GM18907 (cell line): ENCODE measurements around the gene KLHL29.

Experiments
- ATAC-seq: cut with Tn5 transposase; IDR thresholded peaks from one replicate; pipeline ENCODE4 v1.9.1; 2021; ENCODE audit warnings: mild to moderate bottlenecking, moderate library complexity; ENCODE audit not compliant: unreplicated experiment

The KLHL29 gene

GRCh38 chr2:23467618-23468017 lies 82.6 kb downstream of the KLHL29 start:
- ATAC-seq = no peak

DNA sequence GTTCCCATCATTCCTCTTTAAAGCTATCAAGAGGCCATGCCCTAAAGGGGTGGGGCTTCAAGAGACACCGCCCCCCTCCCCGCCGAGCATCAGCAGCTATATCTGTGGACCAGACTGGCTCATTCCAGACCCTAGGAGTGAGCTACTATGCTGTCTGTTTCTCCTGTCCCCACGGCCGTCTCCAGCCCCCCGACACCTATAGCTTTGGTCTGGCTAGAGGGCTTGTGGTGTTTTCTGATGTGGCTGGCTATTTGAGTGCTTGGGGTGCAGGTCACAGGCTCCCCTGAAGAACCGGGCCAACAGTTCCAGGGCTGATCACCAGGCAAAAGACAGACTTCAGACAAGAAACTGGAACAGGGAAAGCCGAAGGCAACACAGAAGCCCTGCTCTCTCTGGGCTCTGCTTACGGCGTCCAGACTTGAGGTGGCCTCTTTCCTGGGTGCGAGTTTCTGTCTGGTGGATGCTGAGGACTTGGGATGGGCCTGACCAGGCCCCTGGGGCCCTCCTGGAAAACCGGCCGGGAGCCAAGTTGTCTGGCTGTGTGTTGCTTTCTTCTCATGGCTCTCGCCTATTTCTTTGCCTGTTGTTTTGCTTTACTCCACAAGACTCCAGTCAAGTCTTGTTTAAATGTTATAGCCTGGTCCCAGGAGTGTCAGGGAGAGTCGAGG lies 83.6 kb downstream of the KLHL29 start:
- ATAC-seq = no peak

DNA sequence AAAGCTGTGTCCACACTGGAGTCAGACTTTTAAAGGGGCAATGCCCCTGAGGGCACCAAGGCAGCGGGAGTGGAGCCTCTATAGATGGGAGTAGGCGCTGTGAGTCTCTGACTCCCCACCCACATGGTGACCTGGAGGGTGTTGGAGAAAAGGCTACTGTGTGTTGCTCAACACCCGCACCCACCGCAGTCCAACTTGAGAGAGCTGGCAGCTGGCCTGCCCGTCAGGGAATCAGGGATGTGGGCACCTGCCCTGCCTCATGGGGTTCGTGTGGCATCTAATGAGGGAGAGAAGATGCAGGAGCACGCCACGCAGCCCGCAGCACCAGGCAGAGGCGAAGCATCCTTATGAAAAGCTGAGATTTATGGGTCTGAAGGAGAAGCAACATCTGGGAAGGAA lies 84.2 kb downstream of the KLHL29 start:
- no peak for ATAC-seq

DNA sequence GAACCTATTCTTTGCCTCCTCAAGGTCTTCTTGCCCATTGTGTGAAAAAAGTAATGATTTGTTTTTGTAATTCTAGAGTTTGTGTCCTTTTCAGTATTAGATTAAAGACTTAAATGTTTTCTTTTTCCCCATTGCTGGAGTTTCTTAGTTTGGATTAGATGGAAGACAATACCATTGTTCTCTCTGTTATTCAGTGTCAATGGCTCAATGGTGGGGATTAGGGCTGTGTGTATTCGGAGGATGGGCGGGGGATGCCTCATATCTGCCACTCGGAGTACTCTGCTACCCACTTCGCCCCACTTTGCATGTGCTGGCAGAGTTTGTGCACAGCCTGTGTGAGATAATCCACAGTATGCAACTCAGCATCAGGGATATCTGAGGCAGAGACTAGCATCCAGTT lies 90.1 kb downstream of the KLHL29 start:
- no peak for ATAC-seq

- ATAC-seq = no peak
These were observed 90.5 kb downstream of the KLHL29 start for GRCh38 chr2:23475473-23475872.

- ATAC-seq = no peak
These were observed 91.8 kb downstream of the KLHL29 start for GRCh38 chr2:23476786-23477185.

DNA sequence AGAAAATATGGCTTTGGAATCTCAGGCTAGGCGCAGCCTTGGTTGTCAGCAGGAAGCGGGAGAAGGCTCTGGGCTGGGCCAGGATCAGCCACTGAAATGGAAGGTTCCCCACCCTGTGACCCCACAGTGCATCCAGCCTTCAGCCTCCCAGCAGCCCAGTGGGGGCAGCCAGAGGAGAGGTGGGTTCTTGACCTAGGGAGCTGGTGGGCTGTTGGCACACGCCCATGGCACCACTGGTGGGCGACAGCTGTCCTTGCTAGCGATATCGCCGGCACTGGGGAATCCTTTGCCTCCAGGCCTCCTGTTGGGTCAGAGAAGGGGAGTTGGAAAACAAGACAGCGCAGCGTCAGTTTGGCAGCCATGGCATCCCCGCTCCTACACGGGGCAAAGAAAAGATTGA lies 92.4 kb downstream of the KLHL29 start:
- no peak for ATAC-seq

DNA sequence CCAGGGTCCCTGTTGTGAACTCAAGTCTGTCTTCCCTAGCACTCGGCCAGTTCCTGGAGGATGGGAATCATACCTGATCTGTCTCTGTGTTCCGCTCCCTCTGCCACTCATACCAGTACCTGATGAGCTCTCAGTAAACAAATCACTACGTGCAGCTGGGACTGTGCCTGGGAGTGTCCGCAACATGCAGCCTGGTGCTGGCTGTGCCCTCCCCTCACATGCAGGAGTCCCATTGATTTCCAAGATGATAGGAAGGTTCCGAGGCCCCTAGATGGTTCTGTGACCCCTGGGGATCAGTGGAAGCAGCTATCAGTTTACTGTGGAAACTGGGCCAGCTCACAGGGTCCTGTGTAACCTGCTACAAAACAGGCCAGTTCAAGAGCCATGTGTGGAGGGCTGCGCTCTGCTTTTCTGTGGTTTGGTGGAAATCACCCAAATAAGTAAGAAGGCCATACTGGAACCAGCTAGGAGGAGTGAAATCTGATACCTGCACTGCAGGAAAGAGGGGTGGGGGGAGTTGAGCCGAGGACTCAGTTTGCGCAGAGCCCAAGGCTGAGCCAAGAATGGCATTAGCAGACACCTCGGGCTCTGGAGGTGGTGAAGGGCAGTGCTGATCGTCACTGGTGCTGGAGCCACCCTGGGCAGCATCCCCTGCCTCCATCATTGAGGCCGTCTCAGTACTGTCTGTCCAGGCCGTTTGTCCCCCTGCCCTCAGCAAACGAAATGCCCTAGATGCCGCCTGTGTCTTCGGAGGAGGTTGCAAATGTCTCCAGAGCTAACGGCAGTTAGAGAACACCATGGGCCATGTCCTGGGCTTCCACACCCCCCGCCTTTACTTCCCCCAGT lies 93.3 kb downstream of the KLHL29 start:
- no peak for ATAC-seq

DNA sequence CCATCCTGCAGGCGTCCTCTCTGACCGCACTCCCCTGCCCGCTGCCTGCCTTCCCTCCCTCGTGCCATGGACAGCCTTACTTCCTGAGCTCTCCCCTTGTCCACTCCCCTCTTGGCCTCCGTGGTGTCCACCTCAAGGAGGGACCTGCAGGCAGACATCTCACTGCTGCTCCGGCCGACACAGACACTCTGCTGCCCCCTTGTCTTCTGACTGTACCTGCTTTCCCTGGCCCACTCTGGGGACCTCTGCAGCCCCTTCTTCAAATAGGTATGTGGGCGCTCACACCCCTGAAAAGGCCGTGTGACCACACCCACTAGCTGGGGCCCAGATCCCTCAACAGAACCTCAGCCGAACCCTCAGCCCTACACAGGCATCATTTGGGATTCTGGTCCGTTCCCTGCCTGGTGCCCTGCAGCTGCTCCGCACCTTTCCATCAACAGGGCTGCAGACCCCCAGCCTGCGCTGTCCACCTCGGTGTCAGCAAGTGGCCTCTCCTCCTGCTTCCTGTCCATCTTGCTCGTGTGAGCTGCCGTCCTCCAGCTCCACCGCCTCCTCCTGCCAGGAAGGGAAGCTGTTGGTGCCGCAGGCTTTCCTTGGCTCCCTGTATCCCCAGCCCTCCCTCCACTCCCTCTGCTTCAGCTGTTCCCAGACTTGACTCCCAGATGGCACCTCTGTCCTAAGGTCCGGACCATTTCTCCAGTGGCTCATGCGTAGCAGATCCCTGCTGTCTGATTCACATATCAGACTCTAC lies 94.1 kb downstream of the KLHL29 start:
- no peak for ATAC-seq

- ATAC-seq = no peak
These were observed 96.2 kb downstream of the KLHL29 start for GRCh38 chr2:23480957-23481797.

DNA sequence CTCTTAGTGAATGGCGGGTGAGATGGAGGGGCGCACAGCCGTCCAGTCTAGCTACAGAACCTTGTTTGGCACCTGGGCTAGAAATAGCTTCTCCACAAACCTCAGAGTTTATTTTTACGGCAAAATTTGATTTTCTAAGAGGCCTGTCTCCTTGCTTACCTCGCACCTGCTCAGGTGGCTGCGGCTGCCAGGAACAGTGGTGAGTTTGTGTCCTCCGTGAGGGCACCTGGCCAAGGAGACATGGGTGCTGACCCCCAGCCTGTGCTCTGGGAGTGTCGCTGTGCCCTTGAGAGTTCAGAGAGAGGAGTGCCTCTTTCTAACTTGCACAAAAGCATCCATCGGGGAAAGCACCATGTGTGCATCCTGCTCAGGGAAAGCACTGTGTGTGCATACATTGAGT lies 97.2 kb downstream of the KLHL29 start:
- ATAC-seq = no peak

GRCh38 chr2:23482607-23483006 lies 97.6 kb downstream of the KLHL29 start:
- no peak for ATAC-seq

GRCh38 chr2:23483791-23484190 lies 98.8 kb downstream of the KLHL29 start:
- ATAC-seq = no peak

DNA sequence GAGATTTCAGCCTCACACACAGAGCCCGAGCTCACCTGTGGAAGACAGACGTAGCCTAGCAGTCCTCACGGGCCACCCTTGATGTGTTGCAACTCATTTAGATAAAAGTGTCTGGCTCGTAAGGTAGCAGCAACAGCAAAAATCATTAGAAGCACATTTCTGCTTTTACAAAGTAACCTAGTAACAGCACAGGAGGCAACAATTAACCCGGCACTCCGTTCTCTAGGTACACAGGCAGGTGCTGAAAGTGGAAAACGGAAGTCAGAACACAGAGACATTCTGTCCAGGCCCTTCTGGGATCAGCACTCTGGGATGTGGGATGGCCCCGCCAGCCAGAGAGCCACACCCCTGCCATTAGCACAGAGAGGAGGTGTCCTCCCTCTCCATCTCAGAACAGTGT lies 99.3 kb downstream of the KLHL29 start:
- no peak for ATAC-seq

DNA sequence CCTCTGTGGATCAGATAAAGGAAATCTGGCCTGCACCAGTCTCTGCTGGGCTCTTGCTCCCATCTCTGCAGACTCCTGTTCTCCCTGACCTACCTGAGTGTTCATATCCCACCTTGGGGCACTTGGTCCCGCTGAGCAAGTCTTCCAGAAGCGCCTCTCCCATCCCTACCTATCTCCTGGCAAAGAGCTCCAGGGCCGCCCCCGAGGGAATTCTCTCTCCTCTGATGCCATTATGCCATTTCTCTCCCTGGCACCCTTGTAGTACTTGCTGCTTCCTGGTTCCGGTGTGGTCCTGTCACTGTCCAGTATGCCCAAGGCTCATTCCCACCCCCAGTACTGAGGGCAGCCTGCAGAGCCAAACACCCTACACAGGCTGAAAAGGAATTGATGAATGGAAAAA lies 99.8 kb downstream of the KLHL29 start:
- no peak for ATAC-seq

DNA sequence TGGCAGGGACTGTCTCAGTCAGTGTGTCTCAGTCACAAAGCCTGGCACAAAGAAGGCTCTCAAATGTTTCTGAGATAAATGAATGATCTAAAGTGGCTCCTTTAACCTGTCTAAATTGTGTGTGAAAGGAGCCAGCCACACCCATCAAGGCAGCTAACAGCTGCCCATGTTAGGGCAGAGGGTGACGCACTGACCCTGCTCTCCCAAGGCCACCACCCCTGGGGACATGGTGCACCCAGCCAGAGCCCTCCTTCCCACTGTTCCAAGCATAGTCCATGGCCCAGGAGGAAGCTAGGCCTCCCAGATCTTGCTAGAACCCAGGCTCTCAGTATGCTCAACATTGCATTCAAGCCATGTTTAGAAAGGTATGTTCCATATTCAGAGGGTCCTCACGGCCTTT lies 100.3 kb downstream of the KLHL29 start:
- no peak for ATAC-seq

- no peak for ATAC-seq
These were observed 101.1 kb downstream of the KLHL29 start for GRCh38 chr2:23485841-23486683.

GRCh38 chr2:23486684-23487075 lies 101.7 kb downstream of the KLHL29 start:
- no peak for ATAC-seq

- peak; percentile 41 for ATAC-seq
These were observed 102.9 kb downstream of the KLHL29 start for GRCh38 chr2:23487735-23488492.
